Psoas muscle (tissue), 8 donors: ENCODE results near the gene DENND2D. TPM values are rescaled to one million over a fixed set of nuclear protein-coding genes. Genes with fewer than 3 reads are reported as not detected.

Experiments used
- ATAC-seq, 4 donors: fragments of 200-7000 bp; cut with Tn5 transposase; one replicate each; pipeline ENCODE4 v1.9.1; 2020; ENCODE audit warnings: moderate library complexity in 3 of 4, mild to moderate bottlenecking in 2 of 4
- DNase-seq, 2 donors: peaks; one replicate each; pipeline ENCODE4 v3.0.0-alpha.2; 2020
- H3K27ac ChIP-seq: fragments of 200-600 bp; one replicate; pipeline ENCODE4 v1.8.0; 2022
- H3K27me3 ChIP-seq, 3 donors: fragments of 200-600 bp in 1 of 3; one replicate each; pipeline versions ENCODE4 v1.6.1 to v1.8.0; 2013 to 2022; ENCODE audit warnings: low read length in 2 of 3, mild to moderate bottlenecking in 2 of 3, moderate library complexity in 1 of 3; ENCODE audit not compliant: insufficient read depth in 3 of 3
- H3K36me3 ChIP-seq, 2 donors: fragments of 200-600 bp in 1 of 2; one replicate each; pipeline versions ENCODE4 v1.6.1 to v1.8.0; 2013 to 2022; ENCODE audit warnings: low read depth in 1 of 2, mild to moderate bottlenecking in 1 of 2, moderate library complexity in 1 of 2; ENCODE audit not compliant: insufficient read depth in 1 of 2
- H3K4me1 ChIP-seq: fragments of 200-600 bp; one replicate; pipeline ENCODE4 v1.8.0; 2022
- H3K4me3 ChIP-seq: fragments of 200-600 bp; one replicate; pipeline ENCODE4 v1.8.0; 2022; ENCODE audit warnings: mild to moderate bottlenecking
- H3K9me3 ChIP-seq: fragments of 200-600 bp; one replicate; pipeline ENCODE4 v1.8.0; 2022
- WGBS, 3 donors: extraction: QIAGEN DNeasy Blood & Tissue Kit; methylation state at CpG; one replicate each; pipeline versions ENCODE4 v1.1.6 to v1.1.7; 2013; 5-methylcytosine and 5-hydroxymethylcytosine counted together
- intact Hi-C, 2 donors: fragments of 100-400 bp; cut with DNase I; formaldehyde crosslinking; loops; one replicate each; pipeline versions ENCODE4 v1.11.0 to v1.14.2; 2022
- polyA plus RNA-seq, 3 donors: library from polyadenylated mRNA; stranded (reverse); fragments of 200-250 nt; gene quantifications; one replicate each; pipeline ENCODE4 v1.2.3, GENCODE V29; 2013
- total RNA-seq, 4 donors: library from RNA; stranded (reverse); fragmentation: NEBNext Ultra II Directional in 2 of 4; extraction: Animal tissue kit (Norgen Biotek cat#: 25700) in 2 of 4; gene quantifications; one replicate each; pipeline versions ENCODE4 v1.2.1 to v1.2.4, GENCODE V29; 2021 to 2023
- TF ChIP-seq, protein P1 (sequence below): fragments of 200-600 bp; IDR thresholded peaks from one replicate; pipeline ENCODE4 v1.8.0; 2022; ENCODE audit warnings: antibody characterized with exemption
- donor health status: healthy with polysubstance abuse.
- donor health status: DM: no; HTN: no; CAD: no; lungs with moderate emphysema.
- donor health status: Bipolar disorder and iron deficiency.
- donor health status: healthy.
- donor health status: DM: yes; HTN: yes; CAD: no.
- donor health status: DM: no; HTN: no; CAD: no.
- donor health status: DM: no; HTN: no; CAD: no.
- donor health status: DM: yes; HTN: yes; CAD: no.

DENND2D gene
- total and polyA plus RNA-seq, 7 donors = 0.31 to 2.1 (median 1.2) TPM

DNA sequence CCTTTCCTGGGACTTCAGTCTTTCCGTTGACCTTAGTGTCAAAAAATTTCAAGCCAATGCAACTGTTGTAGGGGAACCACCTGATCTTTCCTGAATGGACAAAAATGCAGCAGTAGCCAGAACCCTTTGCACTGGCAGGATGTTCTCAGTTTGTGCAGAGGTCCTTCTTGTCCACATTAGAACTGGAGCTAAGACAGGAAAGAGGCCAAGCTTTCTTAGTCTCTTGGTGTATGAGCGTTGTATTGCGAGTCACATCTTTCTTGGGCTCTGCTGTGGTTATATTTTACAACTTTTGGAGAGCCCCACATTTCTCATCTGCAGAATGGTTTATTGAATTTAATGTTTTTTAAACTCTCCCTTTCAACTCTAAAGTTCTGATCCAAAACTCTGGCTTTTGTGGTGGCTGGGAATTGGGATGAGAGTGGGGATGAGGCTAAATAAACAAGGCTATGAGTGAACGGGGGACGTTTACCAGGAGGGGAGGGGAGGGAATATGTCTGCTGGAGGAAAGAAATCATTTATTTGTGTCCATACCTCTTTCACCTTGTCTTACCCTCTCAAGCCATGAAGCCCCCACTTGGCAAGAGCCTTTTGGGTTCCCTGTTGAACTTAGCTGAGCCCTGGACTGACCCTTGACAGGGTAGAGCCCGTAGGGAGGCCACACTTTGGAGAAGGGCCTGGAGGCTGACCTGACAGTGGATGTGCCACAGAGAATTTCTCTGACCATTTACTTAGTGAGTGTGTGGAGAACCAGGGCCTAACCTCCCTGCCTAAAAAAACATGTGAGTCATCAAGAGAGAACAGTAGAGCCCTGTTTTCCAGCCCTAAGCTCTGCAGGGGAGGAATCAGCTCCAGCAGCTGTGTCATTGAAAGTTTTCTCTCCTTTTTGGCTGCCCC, 27.7 kb upstream of the DENND2D start:
- Histone ChIP-seq H3K36me3 (no peaks in the 10 kb centered on the region), H3K9me3 (no peaks in the 10 kb centered on the region), H3K27me3 (no peaks in the 10 kb centered on the region), H3K27ac (no peak overlapping the region), H3K4me3 (no peak overlapping the region), H3K4me1 (no peaks in the 10 kb centered on the region)
- WGBS, 3 donors = 34 to 66% (median 35%) methylated on average over 6 of the region's 6 CpGs
- DNase-seq (no peak), ATAC-seq (peak; percentile 53 to 81 (median 63))
- intact Hi-C loops = loop anchor here in 1 of 2 donors (10.0 kb wide), 2 partner anchors 157 to 547 kb away; no protein-coding TSS in a partner anchor
- TF ChIP-seq, protein P1, sequence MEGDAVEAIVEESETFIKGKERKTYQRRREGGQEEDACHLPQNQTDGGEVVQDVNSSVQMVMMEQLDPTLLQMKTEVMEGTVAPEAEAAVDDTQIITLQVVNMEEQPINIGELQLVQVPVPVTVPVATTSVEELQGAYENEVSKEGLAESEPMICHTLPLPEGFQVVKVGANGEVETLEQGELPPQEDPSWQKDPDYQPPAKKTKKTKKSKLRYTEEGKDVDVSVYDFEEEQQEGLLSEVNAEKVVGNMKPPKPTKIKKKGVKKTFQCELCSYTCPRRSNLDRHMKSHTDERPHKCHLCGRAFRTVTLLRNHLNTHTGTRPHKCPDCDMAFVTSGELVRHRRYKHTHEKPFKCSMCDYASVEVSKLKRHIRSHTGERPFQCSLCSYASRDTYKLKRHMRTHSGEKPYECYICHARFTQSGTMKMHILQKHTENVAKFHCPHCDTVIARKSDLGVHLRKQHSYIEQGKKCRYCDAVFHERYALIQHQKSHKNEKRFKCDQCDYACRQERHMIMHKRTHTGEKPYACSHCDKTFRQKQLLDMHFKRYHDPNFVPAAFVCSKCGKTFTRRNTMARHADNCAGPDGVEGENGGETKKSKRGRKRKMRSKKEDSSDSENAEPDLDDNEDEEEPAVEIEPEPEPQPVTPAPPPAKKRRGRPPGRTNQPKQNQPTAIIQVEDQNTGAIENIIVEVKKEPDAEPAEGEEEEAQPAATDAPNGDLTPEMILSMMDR = no peak

DNA sequence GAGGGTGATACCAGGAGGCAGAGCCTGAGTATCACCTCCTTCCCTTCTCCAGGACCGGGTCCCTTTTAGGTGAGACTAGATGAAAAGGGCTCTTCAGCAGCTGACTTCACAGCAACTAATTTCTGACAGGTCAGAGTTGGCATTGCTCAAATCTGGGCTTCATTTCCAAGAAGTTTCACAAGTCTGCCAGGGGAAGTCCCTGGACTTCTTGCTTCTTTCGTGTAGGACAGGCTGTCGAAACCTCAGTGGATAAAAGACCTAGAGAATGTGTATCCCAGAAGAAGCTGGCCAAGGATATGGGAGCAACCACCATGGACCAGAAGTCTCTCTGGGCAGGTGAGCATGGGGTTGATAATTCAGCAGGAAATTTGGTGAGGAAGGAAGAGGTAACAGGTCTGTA, 27.0 kb upstream of the DENND2D start, which contains the start of gene CHI3L2:
TSS of gene CHI3L2 (plus strand) at position 280 of the 400 bp plus-strand sequence. CDS start at position 297, 17 bp downstream.
- intact Hi-C loops = loop anchor here in 1 of 2 donors (10.0 kb wide), 2 partner anchors 157 to 547 kb away; no protein-coding TSS in a partner anchor

DNA sequence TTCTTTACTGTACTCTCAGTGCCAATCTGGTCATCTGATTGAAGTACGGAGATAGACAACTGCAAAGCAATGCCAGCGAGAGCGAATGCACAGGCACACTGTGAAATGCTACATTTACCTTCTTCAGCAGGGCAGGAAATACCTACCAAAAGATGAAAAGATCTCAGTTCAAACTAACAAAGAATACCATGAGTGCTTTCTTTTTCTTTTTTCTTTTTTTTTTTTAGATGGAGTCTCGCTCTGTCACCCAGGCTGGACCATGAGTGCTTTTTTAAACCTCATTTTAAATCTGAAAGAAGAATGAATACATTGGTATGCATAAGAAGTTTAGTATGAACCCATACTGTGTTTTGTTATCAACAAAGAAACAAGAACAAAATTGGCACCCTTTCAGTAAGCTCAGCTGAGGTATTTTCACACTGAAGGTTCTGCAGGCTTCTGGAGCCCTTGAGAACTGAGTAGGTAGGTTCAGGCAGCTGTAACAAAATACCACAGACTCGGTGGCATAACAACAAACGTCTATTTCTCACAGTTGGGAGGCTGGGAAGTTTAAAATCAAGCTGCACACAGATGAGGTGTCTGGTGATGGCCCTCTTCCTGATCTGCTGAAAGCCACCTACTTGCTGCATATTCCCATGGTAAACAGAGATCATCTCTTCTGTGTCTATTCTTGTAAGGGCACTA, 25.4 kb upstream of the DENND2D start:
- 49 to 59% (median 55%) methylated on average over 6 of the region's 6 CpGs for WGBS, 3 donors
- TF ChIP-seq, protein P1 = no peak
- H3K27me3 ChIP-seq = no peaks in the 10 kb centered on the region
- DNase-seq (no peak), ATAC-seq (no peak)
- no peak overlapping the region for H3K27ac ChIP-seq
- no peaks in the 10 kb centered on the region for H3K9me3 ChIP-seq
- H3K36me3 ChIP-seq = no peaks in the 10 kb centered on the region
- H3K4me3 ChIP-seq = no peak overlapping the region
- H3K4me1 ChIP-seq = no peaks in the 10 kb centered on the region
- intact Hi-C loops = loop anchor here in 1 of 2 donors (10.0 kb wide), 2 partner anchors 159 to 549 kb away; no protein-coding TSS in a partner anchor

More for the DNA sequence above, 27.0 kb upstream of the DENND2D start, which contains the start of gene CHI3L2:
- TF ChIP-seq, protein P1 = no peak
- peak in 1 of 4 donors; percentile 35 for ATAC-seq
- H3K9me3 ChIP-seq = no peaks in the 10 kb centered on the region
- H3K27ac ChIP-seq = no peak within 1 kb of the TSS
- DNase-seq = no peak
- no peaks in the 10 kb centered on the region for H3K27me3 ChIP-seq
- H3K36me3 ChIP-seq = no peaks in the 10 kb centered on the region
- no peak within 1 kb of the TSS for H3K4me3 ChIP-seq
- H3K4me1 ChIP-seq = no peaks in the 10 kb centered on the region
- 53 to 85% (median 57%) methylated on average over 3 of the region's 3 CpGs for WGBS, 3 donors

DNA sequence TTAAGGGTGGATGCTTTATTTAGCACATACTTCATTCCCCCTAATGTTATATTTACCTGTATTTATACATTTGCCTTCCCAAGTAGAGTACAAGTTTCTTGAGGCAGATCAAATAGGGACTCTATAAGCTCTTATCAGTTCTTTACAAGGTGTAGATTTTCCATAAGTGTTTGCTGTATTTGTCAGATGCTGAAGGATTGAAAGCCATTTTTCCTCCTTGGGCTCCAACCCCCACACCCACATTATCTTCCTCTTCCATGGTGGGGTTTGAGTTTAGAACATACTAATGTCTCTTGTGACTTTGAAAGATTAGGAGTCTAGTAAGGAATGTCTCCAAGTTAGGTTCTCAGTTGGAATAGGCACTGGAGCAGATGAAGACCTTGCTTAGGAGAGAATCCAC, 24.6 kb upstream of the DENND2D start:
- H3K36me3 ChIP-seq = no peaks in the 10 kb centered on the region
- H3K4me3 ChIP-seq = no peak overlapping the region
- intact Hi-C loops = loop anchor here in 1 of 2 donors (10.0 kb wide), 2 partner anchors 160 to 550 kb away; no protein-coding TSS in a partner anchor
- TF ChIP-seq, protein P1 = no peak
- no peak overlapping the region for H3K27ac ChIP-seq
- no peak for DNase-seq
- ATAC-seq = no peak
- no peaks in the 10 kb centered on the region for H3K4me1 ChIP-seq
- no peaks in the 10 kb centered on the region for H3K9me3 ChIP-seq
- H3K27me3 ChIP-seq = no peaks in the 10 kb centered on the region
